Thoracic aorta (tissue), 2 donors: Measurements from ENCODE around the gene MOCS3. TPM values are rescaled to one million over a fixed set of nuclear protein-coding genes. Genes with fewer than 3 reads are reported as not detected.

Source experiments
- ATAC-seq: fragments of 150-250 bp; one replicate; pipeline ENCODE4 v1.8.0; 2017; ENCODE audit warnings: low read depth; ENCODE audit not compliant: insufficient number of reproducible peaks, low FRiP score
- DNase-seq: peaks from one replicate; pipeline ENCODE4 v3.0.0-alpha.2; 2020; ENCODE audit warnings: low spot score
- H3K27ac ChIP-seq, 2 donors: fragments of 200-600 bp; sonication (generic); 1 replicate in 1 of 2; 2 replicates in 1 of 2; pipeline ENCODE4 v1.5.1; 2016; ENCODE audit warnings: mild to moderate bottlenecking in 2 of 2, moderate library complexity in 2 of 2
- H3K27me3 ChIP-seq: fragments of 200-600 bp; sonication (generic); replicated peaks from 2 replicates; pipeline ENCODE4 v1.6.0; 2016; ENCODE audit warnings: mild to moderate bottlenecking; ENCODE audit not compliant: insufficient read depth
- H3K36me3 ChIP-seq: fragments of 200-600 bp; sonication (generic); one replicate; pipeline ENCODE4 v1.5.1; 2016
- H3K4me1 ChIP-seq, 2 donors: fragments of 200-600 bp; sonication (generic); 1 replicate in 1 of 2; 2 replicates in 1 of 2; pipeline versions ENCODE4 v1.5.1 to v1.6.0; 2016; ENCODE audit warnings: low read depth in 2 of 2, mild to moderate bottlenecking in 1 of 2; ENCODE audit not compliant: control insufficient read depth in 1 of 2
- H3K4me3 ChIP-seq: fragments of 200-600 bp; sonication (generic); 2 replicates; pipeline ENCODE4 v1.5.1; 2016; ENCODE audit warnings: mild to moderate bottlenecking
- H3K9me3 ChIP-seq: fragments of 200-600 bp; sonication (generic); 2 replicates; pipeline ENCODE4 v1.5.1; 2016
- total RNA-seq, 2 donors: library from RNA; depleted of rRNA; stranded (reverse); fragments of >200 nt; gene quantifications; one replicate each; pipeline versions ENCODE4 v1.1.0 to v1.2.3, GENCODE V29; 2016
- TF ChIP-seq, protein P1 (sequence below): fragments of 200-600 bp; sonication (generic); IDR thresholded peaks from one replicate; pipeline ENCODE4 v1.5.1; 2019; ENCODE audit warnings: antibody characterized with exemption

MOCS3 gene
- total RNA-seq, 2 donors from 2014 or later = 4.2 to 5.3 TPM

DNA sequence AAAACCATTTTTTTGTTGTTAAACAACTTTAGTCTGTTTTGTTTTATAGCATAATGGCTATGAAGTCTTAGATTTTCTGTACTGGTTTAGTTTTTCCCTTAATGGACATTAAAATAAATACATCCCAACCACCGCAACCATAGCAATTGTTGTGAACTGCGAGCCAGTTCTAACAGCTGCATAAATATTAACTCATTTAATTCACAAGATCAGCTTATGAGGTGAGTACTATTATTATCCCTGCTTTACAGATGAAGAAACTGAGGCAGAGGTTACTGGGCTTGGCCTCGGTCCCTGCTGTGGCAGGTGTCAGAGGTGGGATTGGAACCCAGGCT is 23.1 kb downstream of the MOCS3 start:
- H3K27me3 ChIP-seq = no peaks in the 10 kb centered on the region
- DNase-seq (no peak), ATAC-seq (no peak)
- H3K9me3 ChIP-seq = no peaks in the 10 kb centered on the region
- H3K36me3 ChIP-seq = no peaks in the 10 kb centered on the region
- TF ChIP-seq, protein P1, sequence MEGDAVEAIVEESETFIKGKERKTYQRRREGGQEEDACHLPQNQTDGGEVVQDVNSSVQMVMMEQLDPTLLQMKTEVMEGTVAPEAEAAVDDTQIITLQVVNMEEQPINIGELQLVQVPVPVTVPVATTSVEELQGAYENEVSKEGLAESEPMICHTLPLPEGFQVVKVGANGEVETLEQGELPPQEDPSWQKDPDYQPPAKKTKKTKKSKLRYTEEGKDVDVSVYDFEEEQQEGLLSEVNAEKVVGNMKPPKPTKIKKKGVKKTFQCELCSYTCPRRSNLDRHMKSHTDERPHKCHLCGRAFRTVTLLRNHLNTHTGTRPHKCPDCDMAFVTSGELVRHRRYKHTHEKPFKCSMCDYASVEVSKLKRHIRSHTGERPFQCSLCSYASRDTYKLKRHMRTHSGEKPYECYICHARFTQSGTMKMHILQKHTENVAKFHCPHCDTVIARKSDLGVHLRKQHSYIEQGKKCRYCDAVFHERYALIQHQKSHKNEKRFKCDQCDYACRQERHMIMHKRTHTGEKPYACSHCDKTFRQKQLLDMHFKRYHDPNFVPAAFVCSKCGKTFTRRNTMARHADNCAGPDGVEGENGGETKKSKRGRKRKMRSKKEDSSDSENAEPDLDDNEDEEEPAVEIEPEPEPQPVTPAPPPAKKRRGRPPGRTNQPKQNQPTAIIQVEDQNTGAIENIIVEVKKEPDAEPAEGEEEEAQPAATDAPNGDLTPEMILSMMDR = no peak
- no peaks in the 10 kb centered on the region for H3K4me1 ChIP-seq
- no peak overlapping the region for H3K4me3 ChIP-seq
- H3K27ac ChIP-seq = no peak overlapping the region

DNA sequence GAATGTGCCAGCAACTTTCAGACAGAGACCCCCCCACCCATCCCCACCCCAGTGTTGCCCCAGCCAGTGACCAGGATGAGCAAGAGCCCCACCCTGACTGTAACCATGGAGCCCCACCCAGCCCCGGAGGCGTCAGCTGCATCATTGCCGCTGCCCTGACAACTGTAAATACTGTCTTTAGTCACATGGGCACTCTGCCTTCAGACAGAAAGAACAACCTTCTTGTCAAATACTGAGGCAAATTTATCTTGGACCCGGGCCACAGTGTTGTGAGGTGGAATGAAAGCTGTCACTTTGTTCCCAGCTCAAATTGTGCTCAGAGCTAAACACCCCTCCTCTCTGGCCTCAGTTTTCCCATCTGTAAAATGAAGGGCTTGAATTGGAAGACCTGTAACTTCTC is 23.7 kb downstream of the MOCS3 start:
- Histone ChIP-seq H3K36me3 (no peaks in the 10 kb centered on the region), H3K4me3 (no peak overlapping the region), H3K9me3 (no peaks in the 10 kb centered on the region), H3K27me3 (no peaks in the 10 kb centered on the region), H3K4me1 (no peaks in the 10 kb centered on the region), H3K27ac (no peak overlapping the region)
- TF ChIP-seq, protein P1 = no peak
- ATAC-seq (no peak), DNase-seq (no peak)

DNA sequence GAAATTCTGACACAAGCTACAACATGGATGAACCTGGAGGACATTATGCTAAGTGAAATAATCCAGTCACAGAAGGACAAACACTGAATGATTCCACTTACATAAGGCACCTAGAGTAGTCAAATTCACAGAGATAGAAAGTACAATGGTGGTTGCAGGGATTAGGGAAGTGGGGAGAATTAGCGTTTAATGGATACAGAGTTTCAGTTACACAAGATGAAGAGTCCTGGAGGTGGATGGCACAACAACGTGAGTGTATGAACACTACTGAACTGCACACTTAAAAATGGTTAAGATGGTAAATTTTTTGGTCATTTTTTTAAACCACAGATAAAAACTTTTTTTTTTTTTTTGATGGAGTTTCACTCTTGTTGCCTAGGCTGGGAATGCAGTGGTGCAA is 24.7 kb downstream of the MOCS3 start:
- Histone ChIP-seq H3K4me1 (no peaks in the 10 kb centered on the region), H3K9me3 (no peaks in the 10 kb centered on the region), H3K27me3 (no peaks in the 10 kb centered on the region), H3K4me3 (no peak overlapping the region), H3K27ac (no peak overlapping the region), H3K36me3 (no peaks in the 10 kb centered on the region)
- ATAC-seq (no peak), DNase-seq (no peak)
- TF ChIP-seq, protein P1 = no peak

DNA sequence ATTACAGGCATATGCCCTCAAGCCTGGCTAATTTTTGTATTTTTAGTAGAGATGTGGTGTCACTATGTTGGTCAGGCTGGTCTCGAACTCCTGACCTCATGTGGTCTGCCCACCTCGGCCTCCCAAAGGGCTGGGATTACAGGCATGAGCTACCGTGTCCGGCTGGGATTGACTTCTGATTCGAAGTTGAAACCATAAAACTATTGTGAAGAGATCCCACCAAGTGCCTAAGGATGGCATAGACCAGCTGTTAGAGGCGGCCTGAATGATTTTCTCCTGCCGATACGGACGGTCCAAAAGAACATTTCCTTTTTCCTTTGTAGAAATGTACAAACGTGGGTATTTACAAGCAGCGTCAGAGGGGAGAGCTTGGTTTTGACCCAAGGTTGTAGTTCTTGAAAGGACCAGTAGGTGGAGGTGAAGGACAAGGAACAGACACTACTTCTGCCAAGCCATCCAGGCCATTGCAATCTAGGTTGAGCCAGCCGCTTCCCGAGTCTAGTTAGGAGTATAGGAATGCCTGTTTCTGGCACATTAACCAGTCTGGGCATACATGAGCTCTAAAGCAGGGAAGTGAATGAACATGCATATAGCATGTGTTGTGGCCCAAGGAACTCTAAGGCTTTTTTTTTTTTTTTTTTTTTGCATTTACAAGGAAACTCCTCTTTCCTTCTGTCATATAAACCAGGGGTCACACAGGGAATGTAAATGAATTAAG is 29.0 kb downstream of the MOCS3 start:
- TF ChIP-seq, protein P1 = peak; percentile 88
- peak; percentile 47 for DNase-seq
- H3K27me3 ChIP-seq = no peaks in the 10 kb centered on the region

DNA sequence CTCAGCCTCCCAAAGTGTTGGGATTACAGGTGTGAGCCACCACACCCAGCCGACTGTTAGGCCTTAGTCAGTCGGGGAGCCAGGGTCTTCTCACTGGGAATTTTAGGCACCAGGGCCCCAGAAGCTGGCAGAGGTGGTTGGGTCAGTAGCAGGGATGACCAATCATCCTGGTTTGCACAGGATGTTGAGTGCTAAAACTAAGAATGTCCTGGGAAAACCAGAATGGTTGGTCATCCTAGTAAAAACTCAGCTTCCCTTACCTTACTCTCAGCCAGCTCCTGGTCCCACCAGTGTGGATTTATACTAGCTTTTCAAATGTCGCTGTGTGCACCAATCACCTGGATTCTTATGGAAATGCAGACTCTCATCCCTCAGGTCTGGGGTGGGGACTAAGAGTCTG is 32.5 kb downstream of the MOCS3 start:
- Histone ChIP-seq H3K9me3 (no peaks in the 10 kb centered on the region), H3K27me3 (no peaks in the 10 kb centered on the region), H3K27ac (no peak overlapping the region), H3K36me3 (no peaks in the 10 kb centered on the region), H3K4me3 (no peak overlapping the region), H3K4me1 (no peaks in the 10 kb centered on the region)
- ATAC-seq = no peak
- TF ChIP-seq, protein P1 = no peak
- DNase-seq = no peak

More for the DNA sequence above, 29.0 kb downstream of the MOCS3 start:
- no peak overlapping the region for H3K4me3 ChIP-seq
- ATAC-seq = peak; percentile 84
- no peaks in the 10 kb centered on the region for H3K9me3 ChIP-seq
- H3K27ac ChIP-seq = no peak overlapping the region
- no peaks in the 10 kb centered on the region for H3K36me3 ChIP-seq
- no peaks in the 10 kb centered on the region for H3K4me1 ChIP-seq
